ENCODE measurements around the gene TMEM59L.

Gene TMEM59L

GRCh38 chr19:18657590-18658365 is 45.1 kb downstream of the TMEM59L start:
- no peak for DNase-seq (ENCODE audit: low read depth in 1 of 2, low spot score in 1 of 2)

- no peak for DNase-seq (ENCODE audit: low read depth in 1 of 2, low spot score in 1 of 2)
Observed at GRCh38 chr19:18658366-18658855, 45.7 kb downstream of the TMEM59L start.

- DNase-seq (ENCODE audit: low read depth in 1 of 2, low spot score in 1 of 2), result no peak
Observed at GRCh38 chr19:18659281-18660050, 46.8 kb downstream of the TMEM59L start.

GRCh38 chr19:18660051-18660910 is 47.6 kb downstream of the TMEM59L start:
- DNase-seq (ENCODE audit: low read depth in 1 of 2, low spot score in 1 of 2), result no peak

GRCh38 chr19:18660939-18661670 is 48.4 kb downstream of the TMEM59L start:
- DNase-seq (ENCODE audit: low read depth in 1 of 2, low spot score in 1 of 2), result no peak

GRCh38 chr19:18662972-18663732 is 50.5 kb downstream of the TMEM59L start:
- no peak for DNase-seq (ENCODE audit: low read depth in 1 of 2, low spot score in 1 of 2)

GRCh38 chr19:18663940-18664530 is 51.4 kb downstream of the TMEM59L start:
- no peak for DNase-seq (ENCODE audit: low read depth in 1 of 2, low spot score in 1 of 2)

- no peak for DNase-seq (ENCODE audit: low read depth in 1 of 2, low spot score in 1 of 2)
Observed at GRCh38 chr19:18665771-18666202, 53.1 kb downstream of the TMEM59L start.

GRCh38 chr19:18666317-18666716 is 53.6 kb downstream of the TMEM59L start:
- DNase-seq (ENCODE audit: low read depth in 1 of 2, low spot score in 1 of 2), result no peak

GRCh38 chr19:18666784-18667183 is 54.1 kb downstream of the TMEM59L start:
- no peak for DNase-seq (ENCODE audit: low read depth in 1 of 2, low spot score in 1 of 2)

- no peak for DNase-seq (ENCODE audit: low read depth in 1 of 2, low spot score in 1 of 2)
Observed at GRCh38 chr19:18667531-18668251, 55.0 kb downstream of the TMEM59L start.

GRCh38 chr19:18668252-18668631 is 55.6 kb downstream of the TMEM59L start:
- no peak for DNase-seq (ENCODE audit: low read depth in 1 of 2, low spot score in 1 of 2)

GRCh38 chr19:18668744-18669523 is 56.3 kb downstream of the TMEM59L start:
- DNase-seq (ENCODE audit: low read depth in 1 of 2, low spot score in 1 of 2), result no peak

- DNase-seq (ENCODE audit: low read depth in 1 of 2, low spot score in 1 of 2), result no peak
Observed at GRCh38 chr19:18669524-18669817, 56.8 kb downstream of the TMEM59L start.

GRCh38 chr19:18669883-18670282 is 57.2 kb downstream of the TMEM59L start:
- no peak for DNase-seq (ENCODE audit: low read depth in 1 of 2, low spot score in 1 of 2)

GRCh38 chr19:18670312-18670711 is 57.6 kb downstream of the TMEM59L start:
- no peak for DNase-seq (ENCODE audit: low read depth in 1 of 2, low spot score in 1 of 2)
